ENCODE data around the gene PLEKHG5.

The PLEKHG5 gene

GRCh38 chr1:6423321-6423999 lies 68.0 kb downstream of the PLEKHG5 start:
- no peak overlapping the region for H3K27ac ChIP-seq (ENCODE audit: low read depth, low read length, poor library complexity, severe bottlenecking)
- no peaks in the 10 kb centered on the region for H3K9me2 ChIP-seq (ENCODE audit: low read depth, low read length)
- no peaks in the 10 kb centered on the region for H4K20me1 ChIP-seq (ENCODE audit: insufficient read depth, low read length)
- H3K9me3 ChIP-seq (ENCODE audit: low read length): no peaks in the 10 kb centered on the region
- H3K4me3 ChIP-seq (ENCODE audit: low read depth, low read length, poor library complexity, severe bottlenecking): no peak overlapping the region
- no peaks in the 10 kb centered on the region for H3K36me3 ChIP-seq (ENCODE audit: insufficient read depth, low read length)
- H3K79me2 ChIP-seq (ENCODE audit: insufficient read depth, low read length): no peaks in the 10 kb centered on the region
- peaks cover 28% of the 10 kb centered on the region for H3K27me3 ChIP-seq (ENCODE audit: insufficient read depth, low read length)
- H3F3A ChIP-seq (ENCODE audit: insufficient read depth, low read length): no peaks in the 10 kb centered on the region
- no peaks in the 10 kb centered on the region for H3K4me1 ChIP-seq (ENCODE audit: insufficient read depth, low read length, severe bottlenecking)
- no peak overlapping the region for H3K4me2 ChIP-seq (ENCODE audit: low read length)
- no peak overlapping the region for H3K9ac ChIP-seq (ENCODE audit: low read length)
- no peak overlapping the region for H2AFZ ChIP-seq (ENCODE audit: low read length)
- TF ChIP-seq EZH2 (IDR thresholded peaks at IDR 0.05; ENCODE audit: borderline replicate concordance, low read length) (no peak), CTCF (IDR thresholded peaks at IDR 0.05; ENCODE audit: low read length) (peak; percentile 90)

- H3K36me3 ChIP-seq (ENCODE audit: insufficient read depth, low read length): no peaks in the 10 kb centered on the region
- no peaks in the 10 kb centered on the region for H3K9me3 ChIP-seq (ENCODE audit: low read length)
- no peaks in the 10 kb centered on the region for H3K9me2 ChIP-seq (ENCODE audit: low read depth, low read length)
- H4K20me1 ChIP-seq (ENCODE audit: insufficient read depth, low read length): no peaks in the 10 kb centered on the region
- no peak overlapping the region for H3K4me3 ChIP-seq (ENCODE audit: low read depth, low read length, poor library complexity, severe bottlenecking)
- H3K4me2 ChIP-seq (ENCODE audit: low read length): no peak overlapping the region
- no peak overlapping the region for H3K9ac ChIP-seq (ENCODE audit: low read length)
- no peak for TF ChIP-seq EZH2 (IDR thresholded peaks at IDR 0.05; ENCODE audit: borderline replicate concordance, low read length)
- no peak for TF ChIP-seq CTCF (IDR thresholded peaks at IDR 0.05; ENCODE audit: low read length)
- no peaks in the 10 kb centered on the region for H3K79me2 ChIP-seq (ENCODE audit: insufficient read depth, low read length)
- no peak overlapping the region for H2AFZ ChIP-seq (ENCODE audit: low read length)
- no peak overlapping the region for H3K27ac ChIP-seq (ENCODE audit: low read depth, low read length, poor library complexity, severe bottlenecking)
- no peaks in the 10 kb centered on the region for H3F3A ChIP-seq (ENCODE audit: insufficient read depth, low read length)
- H3K27me3 ChIP-seq (ENCODE audit: insufficient read depth, low read length): peaks cover 18% of the 10 kb centered on the region; the same call in 1 of the 2 replicates
- H3K4me1 ChIP-seq (ENCODE audit: insufficient read depth, low read length, severe bottlenecking): no peaks in the 10 kb centered on the region
These were observed 70.2 kb downstream of the PLEKHG5 start for GRCh38 chr1:6421266-6421665.

GRCh38 chr1:6420454-6421042 lies 70.9 kb downstream of the PLEKHG5 start:
- Histone ChIP-seq H3K4me1 (ENCODE audit: insufficient read depth, low read length, severe bottlenecking) (no peaks in the 10 kb centered on the region), H3K9me2 (ENCODE audit: low read depth, low read length) (no peaks in the 10 kb centered on the region), H2AFZ (ENCODE audit: low read length) (no peak overlapping the region), H3K4me2 (ENCODE audit: low read length) (no peak overlapping the region), H3K79me2 (ENCODE audit: insufficient read depth, low read length) (no peaks in the 10 kb centered on the region), H3K27ac (ENCODE audit: low read depth, low read length, poor library complexity, severe bottlenecking) (no peak overlapping the region), H3F3A (ENCODE audit: insufficient read depth, low read length) (no peaks in the 10 kb centered on the region), H3K36me3 (ENCODE audit: insufficient read depth, low read length) (no peaks in the 10 kb centered on the region), H4K20me1 (ENCODE audit: insufficient read depth, low read length) (no peaks in the 10 kb centered on the region), H3K27me3 (ENCODE audit: insufficient read depth, low read length) (peaks cover 19% of the 10 kb centered on the region), H3K9ac (ENCODE audit: low read length) (no peak overlapping the region), H3K4me3 (ENCODE audit: low read depth, low read length, poor library complexity, severe bottlenecking) (no peak overlapping the region), H3K9me3 (ENCODE audit: low read length) (no peaks in the 10 kb centered on the region)
- TF ChIP-seq CTCF (IDR thresholded peaks at IDR 0.05; ENCODE audit: low read length): no peak
- TF ChIP-seq EZH2 (IDR thresholded peaks at IDR 0.05; ENCODE audit: borderline replicate concordance, low read length): no peak
